HG02623 (cell line): ENCODE results near the gene LMF1.

ENCODE experiments used
- ATAC-seq: cut with Tn5 transposase; IDR thresholded peaks from one replicate; pipeline ENCODE4 v1.9.1; 2021; ENCODE audit warnings: moderate library complexity; ENCODE audit not compliant: unreplicated experiment

The LMF1 gene

GRCh38 chr16:970766-971581 lies at the start of gene LMF1:
TSS of gene LMF1 (minus strand) at chr16:970984. CDS start at chr16:970980, 4 bp downstream.
- ATAC-seq, result peak; percentile 63

GRCh38 chr16:1020091-1020399 lies 49.3 kb upstream of the LMF1 start:
- ATAC-seq, result no peak

GRCh38 chr16:1019231-1020090 lies 48.7 kb upstream of the LMF1 start:
- no peak for ATAC-seq

- ATAC-seq, result no peak
These were observed 47.8 kb upstream of the LMF1 start for GRCh38 chr16:1018447-1019198.

GRCh38 chr16:1014771-1015495 lies 44.1 kb upstream of the LMF1 start:
- ATAC-seq, result no peak

- no peak for ATAC-seq
These were observed 43.4 kb upstream of the LMF1 start for GRCh38 chr16:1014221-1014620.

GRCh38 chr16:1013593-1013900 lies 42.8 kb upstream of the LMF1 start:
- ATAC-seq, result no peak

- ATAC-seq, result no peak
These were observed 42.2 kb upstream of the LMF1 start for GRCh38 chr16:1012722-1013592.

GRCh38 chr16:1012135-1012534 lies 41.4 kb upstream of the LMF1 start:
- ATAC-seq, result no peak

GRCh38 chr16:1011316-1012082 lies 40.7 kb upstream of the LMF1 start:
- ATAC-seq, result no peak

GRCh38 chr16:1010815-1011214 lies 40.0 kb upstream of the LMF1 start:
- no peak for ATAC-seq

- no peak for ATAC-seq
These were observed 39.5 kb upstream of the LMF1 start for GRCh38 chr16:1010251-1010650.

- no peak for ATAC-seq
These were observed 38.8 kb upstream of the LMF1 start for GRCh38 chr16:1009358-1010150.

- no peak for ATAC-seq
These were observed 37.3 kb upstream of the LMF1 start for GRCh38 chr16:1008085-1008484.

GRCh38 chr16:1007284-1007850 lies 36.6 kb upstream of the LMF1 start:
- no peak for ATAC-seq

- ATAC-seq, result no peak
These were observed 36.0 kb upstream of the LMF1 start for GRCh38 chr16:1006781-1007180.

- ATAC-seq, result no peak
These were observed 34.5 kb upstream of the LMF1 start for GRCh38 chr16:1005286-1005685.
